Dendritic cell treated with granulocyte-macrophage colony-stimulating factor and Interleukin-4, amounts not matched to agents 40 ng/mL and 50 ng/mL, for 4 days (primary cell): ENCODE measurements around the gene ADD3.

Experiments used
- H3K27ac Mint-ChIP-seq: one replicate; pipeline ENCODE4 v1.8.0; 2022; ENCODE audit warnings: mild to moderate bottlenecking, mixed read lengths
- H3K27me3 Mint-ChIP-seq: one replicate; pipeline ENCODE4 v1.8.0; 2022; ENCODE audit warnings: mild to moderate bottlenecking, mixed read lengths
- H3K36me3 Mint-ChIP-seq: one replicate; pipeline ENCODE4 v1.8.0; 2022; ENCODE audit warnings: low read depth, mixed read lengths
- H3K4me1 Mint-ChIP-seq: one replicate; pipeline ENCODE4 v1.8.0; 2022; ENCODE audit warnings: low read depth, mixed read lengths
- H3K4me3 Mint-ChIP-seq: one replicate; pipeline ENCODE4 v1.8.0; 2022; ENCODE audit warnings: mild to moderate bottlenecking, moderate library complexity, mixed read lengths
- H3K9me3 Mint-ChIP-seq: one replicate; pipeline ENCODE4 v1.8.0; 2022; ENCODE audit warnings: mixed read lengths
- intact Hi-C: fragments of 100-400 bp; cut with micrococcal nuclease; formaldehyde crosslinking; loops from one replicate; pipeline ENCODE4 v1.15.0; 2022

The ADD3 gene

GRCh38 chr10:110181451-110181850 lies 173.7 kb downstream of the ADD3 start:
- Mint-ChIP-seq H3K27me3 (peaks cover 14% of the 10 kb centered on the region), H3K4me1 (peaks cover 3% of the 10 kb centered on the region)
- intact Hi-C loops, result no loop called here

DNA sequence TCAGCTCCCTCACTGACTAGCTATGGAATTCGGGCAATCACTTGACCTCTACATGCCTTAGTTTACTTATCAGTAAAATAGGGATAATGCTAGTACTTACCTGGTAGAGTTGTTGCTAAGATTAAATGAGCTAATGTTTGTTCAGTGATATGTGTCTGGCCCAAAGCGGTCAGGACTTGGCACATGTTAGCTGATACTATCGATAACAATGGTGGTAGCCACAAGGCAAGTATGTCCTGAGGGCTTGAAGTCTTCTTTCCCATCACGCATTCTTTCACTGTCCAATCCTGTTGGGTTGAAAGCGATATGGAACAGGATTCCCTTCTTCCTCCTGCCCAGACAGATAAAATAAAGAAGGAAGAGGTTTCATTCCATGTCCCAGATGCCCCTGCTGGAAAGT lies 174.1 kb downstream of the ADD3 start:
- Mint-ChIP-seq H3K27ac (no peak overlapping the region), H3K4me3 (no peak overlapping the region), H3K27me3 (peaks cover 11% of the 10 kb centered on the region), H3K9me3 (no peaks in the 10 kb centered on the region), H3K4me1 (no peaks in the 10 kb centered on the region), H3K36me3 (no peaks in the 10 kb centered on the region)
- intact Hi-C loops, result no loop called here

More at GRCh38 chr10:110181451-110181850, 173.7 kb downstream of the ADD3 start:
- Mint-ChIP-seq H3K27ac (no peak overlapping the region), H3K9me3 (no peaks in the 10 kb centered on the region), H3K4me3 (no peak overlapping the region), H3K36me3 (no peaks in the 10 kb centered on the region)

DNA sequence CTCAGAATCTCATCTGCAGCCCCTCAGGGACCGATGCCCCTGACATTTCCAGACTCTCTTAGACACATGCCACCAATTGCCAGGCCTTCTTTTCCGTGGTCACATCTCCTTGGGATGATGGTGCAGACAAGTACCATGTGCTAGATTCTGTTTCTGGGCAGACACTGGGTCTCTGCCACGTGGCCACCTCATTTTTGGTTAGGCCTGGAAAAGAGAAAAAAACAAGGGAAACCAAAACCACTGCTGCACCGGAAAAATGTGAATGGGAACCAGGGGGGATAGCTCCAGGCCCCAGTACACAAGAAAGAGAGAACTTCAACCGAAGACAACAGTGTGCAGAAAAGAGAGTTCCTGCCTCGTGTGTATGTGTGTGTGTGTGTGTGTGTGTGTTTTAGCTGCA lies 176.6 kb downstream of the ADD3 start:
- H3K4me1 Mint-ChIP-seq, result peaks cover 7% of the 10 kb centered on the region
- H3K4me3 Mint-ChIP-seq, result no peak overlapping the region
- H3K27me3 Mint-ChIP-seq, result peaks cover 2% of the 10 kb centered on the region
- no peak overlapping the region for H3K27ac Mint-ChIP-seq
- no peaks in the 10 kb centered on the region for H3K9me3 Mint-ChIP-seq
- no peaks in the 10 kb centered on the region for H3K36me3 Mint-ChIP-seq
- intact Hi-C loops, result no loop called here
